GM12801 (cell line): Measurements from ENCODE around the gene CRIP2.

ENCODE experiments used
- TF ChIP-seq, protein P1 (sequence below): IDR thresholded peaks from one replicate; pipeline ENCODE4 v1.5.1; 2011; ENCODE audit warnings: control low read depth; ENCODE audit not compliant: insufficient read length; ENCODE audit errors: extremely low read depth

Gene CRIP2

DNA sequence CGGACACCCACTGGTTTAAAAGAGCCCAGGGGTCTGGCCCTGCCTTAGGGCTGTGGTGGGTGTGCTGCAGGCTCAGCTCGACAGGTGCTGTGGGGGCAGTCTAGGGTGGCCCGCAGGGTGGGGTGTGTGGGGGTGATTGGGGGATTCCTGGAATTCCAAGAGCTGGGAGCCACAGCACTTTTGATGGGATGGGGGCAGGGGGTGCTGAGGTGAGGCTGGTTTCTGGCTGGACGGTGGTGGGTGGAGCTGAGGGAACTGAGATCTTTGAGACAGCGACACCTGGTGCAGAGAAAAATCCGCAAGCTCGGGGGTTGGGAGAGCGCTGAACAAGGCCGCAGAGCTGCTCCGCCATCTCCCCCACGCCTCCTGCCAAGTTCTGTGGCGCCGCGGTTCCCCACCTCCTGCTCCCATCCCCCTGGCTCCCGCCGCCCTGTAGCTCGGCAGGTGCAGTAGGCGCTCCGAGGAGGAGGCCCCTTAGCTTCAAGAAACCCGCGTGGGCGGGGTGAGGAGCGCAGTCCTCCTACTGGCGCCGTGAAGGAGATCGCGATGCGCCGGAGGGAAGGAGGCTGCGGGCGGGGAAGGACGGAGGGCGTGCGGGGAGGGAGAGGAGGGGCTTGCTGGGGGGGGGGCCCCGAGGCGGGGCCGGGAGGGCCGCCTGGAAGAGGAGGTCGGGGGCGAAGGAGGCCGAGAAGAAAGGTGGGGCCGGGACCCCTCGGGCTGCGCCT is 15.1 kb downstream of the CRIP2 start:
- TF ChIP-seq, protein P1, sequence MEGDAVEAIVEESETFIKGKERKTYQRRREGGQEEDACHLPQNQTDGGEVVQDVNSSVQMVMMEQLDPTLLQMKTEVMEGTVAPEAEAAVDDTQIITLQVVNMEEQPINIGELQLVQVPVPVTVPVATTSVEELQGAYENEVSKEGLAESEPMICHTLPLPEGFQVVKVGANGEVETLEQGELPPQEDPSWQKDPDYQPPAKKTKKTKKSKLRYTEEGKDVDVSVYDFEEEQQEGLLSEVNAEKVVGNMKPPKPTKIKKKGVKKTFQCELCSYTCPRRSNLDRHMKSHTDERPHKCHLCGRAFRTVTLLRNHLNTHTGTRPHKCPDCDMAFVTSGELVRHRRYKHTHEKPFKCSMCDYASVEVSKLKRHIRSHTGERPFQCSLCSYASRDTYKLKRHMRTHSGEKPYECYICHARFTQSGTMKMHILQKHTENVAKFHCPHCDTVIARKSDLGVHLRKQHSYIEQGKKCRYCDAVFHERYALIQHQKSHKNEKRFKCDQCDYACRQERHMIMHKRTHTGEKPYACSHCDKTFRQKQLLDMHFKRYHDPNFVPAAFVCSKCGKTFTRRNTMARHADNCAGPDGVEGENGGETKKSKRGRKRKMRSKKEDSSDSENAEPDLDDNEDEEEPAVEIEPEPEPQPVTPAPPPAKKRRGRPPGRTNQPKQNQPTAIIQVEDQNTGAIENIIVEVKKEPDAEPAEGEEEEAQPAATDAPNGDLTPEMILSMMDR, result no peak

DNA sequence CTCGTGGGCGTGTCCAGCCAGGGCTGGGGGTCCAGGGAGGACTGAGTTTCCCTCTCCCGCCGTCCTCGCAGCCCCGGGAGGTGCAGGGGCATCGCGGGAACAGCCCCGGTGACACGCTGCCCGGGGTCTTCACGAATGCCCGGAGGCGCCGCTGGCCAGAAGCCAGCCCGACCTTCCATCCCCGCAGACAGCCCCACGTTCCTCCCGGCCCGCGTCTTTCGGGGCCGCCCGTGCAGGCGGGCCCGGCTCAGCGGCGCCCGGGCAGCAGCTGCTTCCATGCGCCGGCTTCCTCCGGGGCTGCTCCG is 15.6 kb downstream of the CRIP2 start:
- TF ChIP-seq, protein P1, result no peak

DNA sequence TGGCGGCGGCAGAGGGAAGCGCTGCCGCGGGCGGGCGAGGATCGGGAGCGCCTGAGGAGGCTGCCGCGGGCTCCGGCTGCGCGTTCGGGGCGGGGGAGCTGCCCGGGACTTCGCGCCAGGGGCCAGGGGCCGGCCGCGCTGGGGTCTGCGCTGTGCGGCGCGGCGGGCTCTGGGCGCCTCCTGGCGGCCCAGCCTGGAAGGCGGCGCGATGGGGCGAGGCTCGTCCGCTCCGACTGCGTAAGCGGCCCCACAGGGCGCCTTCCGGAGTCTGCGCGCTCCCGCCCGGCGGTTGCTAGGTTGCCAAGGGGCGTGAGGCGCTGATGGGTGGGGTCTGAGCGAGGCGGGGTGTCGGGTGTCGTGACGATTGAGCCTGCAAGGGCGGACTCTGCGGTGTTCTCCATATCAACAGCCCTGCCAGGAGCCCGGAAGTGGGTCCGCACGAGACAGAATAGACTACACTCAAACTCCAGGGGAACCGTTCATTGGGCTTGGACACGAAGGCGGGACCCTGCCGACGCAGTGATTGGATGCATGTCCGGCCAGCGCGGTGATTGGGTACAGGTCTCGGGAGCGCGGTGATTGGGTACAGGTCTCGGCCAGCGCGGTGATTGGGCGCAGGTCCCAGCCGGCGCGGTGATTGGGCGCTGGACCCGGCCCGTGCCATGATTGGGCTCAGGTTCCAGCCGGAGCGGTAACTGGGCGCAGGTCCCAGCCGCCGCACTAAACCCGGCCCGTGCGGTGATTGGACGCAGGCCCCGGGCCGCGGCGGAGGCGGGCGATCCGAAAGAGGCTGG is 16.1 kb downstream of the CRIP2 start, which contains the start of gene TEDC1:
Gene TEDC1, plus strand, starts transcription at position 675 of the 794 bp plus-strand sequence. CDS start 130 bp downstream, outside the sequence.
- TF ChIP-seq, protein P1, result no peak

DNA sequence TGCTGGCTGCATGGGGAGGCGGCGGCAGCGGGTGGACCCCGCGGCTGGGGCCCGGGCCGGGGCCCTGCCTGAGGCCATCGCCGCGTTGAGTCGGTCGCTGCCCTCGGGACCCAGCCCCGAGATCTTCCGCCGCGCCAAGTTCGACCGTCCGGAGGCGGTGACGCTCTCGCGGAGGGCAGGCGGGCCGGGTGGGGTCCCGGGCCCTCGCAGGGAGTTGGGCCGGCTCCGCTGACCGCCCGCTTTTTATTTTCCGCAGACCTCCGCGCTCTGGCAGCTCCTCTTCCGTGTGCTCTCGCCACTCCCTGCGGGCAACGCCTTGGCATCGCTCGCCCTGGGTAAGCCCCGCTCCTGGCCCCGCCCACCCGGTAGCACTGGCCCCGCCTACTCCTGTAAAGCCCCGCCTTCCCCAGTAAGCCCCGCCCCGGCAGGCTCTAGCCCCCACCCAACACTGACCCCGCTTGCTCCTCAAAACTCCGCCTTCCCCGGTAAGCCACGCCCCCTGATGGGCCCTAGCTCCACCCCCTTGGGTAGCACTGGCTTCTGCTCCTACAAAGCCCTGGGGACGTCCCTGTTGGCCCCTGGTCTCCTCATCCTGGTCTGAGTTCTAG is 16.8 kb downstream of the CRIP2 start:
- TF ChIP-seq, protein P1, result no peak

DNA sequence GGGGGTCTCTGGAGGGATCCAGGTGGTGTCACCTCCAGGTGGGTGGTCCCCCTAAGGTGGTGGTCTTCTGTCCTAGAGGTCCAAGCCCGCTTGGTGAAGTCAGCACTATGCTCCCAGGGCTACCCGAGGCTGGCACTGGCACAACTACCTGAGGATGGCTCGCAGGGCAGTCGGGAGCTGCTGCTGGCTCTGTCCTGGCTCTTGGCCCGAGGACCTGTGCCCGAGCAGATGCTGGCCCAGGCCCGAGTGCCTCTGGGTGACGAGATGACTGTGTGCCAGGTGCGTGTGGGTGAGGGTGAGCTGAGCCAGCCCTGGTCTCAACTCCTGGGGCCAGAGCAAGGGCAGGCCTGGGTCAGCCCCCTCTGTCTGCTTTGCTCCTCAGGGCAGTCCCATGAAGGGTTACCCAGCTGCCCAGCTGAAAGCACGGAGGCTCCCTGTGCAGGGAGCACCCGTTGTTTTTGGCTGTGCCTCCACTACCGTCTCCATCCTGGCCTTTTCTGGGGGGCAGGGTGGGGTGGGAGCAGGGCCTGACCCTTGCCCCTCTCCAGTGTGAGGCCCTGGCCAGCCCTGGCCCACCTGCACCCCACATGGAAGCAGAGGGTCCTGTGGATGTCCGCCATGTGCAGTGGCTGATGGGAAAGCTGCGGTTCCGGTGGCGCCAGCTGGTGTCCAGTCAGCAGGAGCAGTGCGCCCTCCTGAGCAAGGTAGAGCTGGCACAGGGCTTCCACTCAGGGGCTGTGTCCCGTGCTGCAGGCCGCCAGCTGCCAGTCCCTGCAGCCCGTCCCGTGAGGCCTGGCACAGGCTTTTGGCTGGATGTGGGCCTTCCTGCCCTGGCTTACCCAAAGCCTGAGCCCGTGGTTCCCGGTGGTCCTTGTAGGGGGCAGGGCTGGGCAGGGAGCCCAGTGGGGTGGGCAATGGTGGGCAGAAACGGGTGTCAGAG is 17.7 kb downstream of the CRIP2 start:
- TF ChIP-seq, protein P1, result no peak

DNA sequence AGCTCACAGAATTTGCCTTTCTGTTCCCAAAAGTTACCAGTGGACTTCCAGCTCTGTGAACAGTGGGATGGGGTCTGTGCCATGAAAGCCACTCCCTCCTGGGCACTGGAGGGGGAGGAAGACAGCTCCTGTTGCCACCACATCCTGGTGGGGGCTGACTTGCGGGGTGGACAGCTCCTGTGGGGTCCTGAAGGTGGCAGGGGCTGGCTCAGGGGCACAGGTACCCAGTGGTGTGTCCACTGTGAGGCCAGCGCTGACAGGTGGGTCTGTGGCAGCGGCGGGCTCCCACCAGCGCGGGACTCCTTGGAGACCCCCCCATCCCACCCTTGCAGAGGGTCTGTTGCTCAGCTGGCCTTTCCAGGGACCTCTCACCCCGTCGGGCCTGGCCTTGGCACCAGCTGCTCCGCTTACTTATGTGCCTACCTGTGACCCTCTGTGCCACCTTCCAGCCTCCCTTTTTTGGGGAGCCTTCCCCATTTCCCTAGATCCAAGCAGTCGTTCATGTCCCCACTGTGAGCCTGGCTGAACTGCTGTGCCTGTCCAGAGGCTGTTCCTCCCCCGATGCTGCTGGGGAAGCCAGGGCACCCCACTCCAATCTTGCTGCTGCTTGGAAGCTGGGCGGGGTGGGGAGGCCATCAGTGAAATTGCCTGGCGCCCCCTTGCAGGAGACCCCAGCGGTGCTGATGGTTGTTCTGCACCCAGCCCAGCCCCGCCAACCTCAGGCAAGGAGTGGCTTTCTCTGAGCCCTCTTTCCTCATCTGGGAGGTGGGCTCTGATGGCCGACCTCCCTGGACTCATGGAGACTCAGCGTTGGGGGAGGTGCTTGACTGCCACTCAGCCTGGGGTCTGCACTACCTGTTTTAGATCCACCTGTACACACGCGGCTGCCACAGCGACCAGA is 18.6 kb downstream of the CRIP2 start:
- TF ChIP-seq, protein P1, result no peak
